ENCODE results near the gene SETBP1. TPM values are rescaled to one million over a fixed set of nuclear protein-coding genes. Genes with fewer than 3 reads are reported as not detected.

Gene SETBP1
- total RNA-seq, 1 donor from 2014 or later: 12.4 TPM

- H3K36me3 ChIP-seq (ENCODE audit: insufficient read depth, low read length): no peaks in the 10 kb centered on the region
- no peak overlapping the region for H3K4me3 ChIP-seq (ENCODE audit: insufficient read depth, low read depth, low read length)
- H3K4me3 Mint-ChIP-seq (ENCODE audit: unreplicated experiment): no peak overlapping the region
- H3K9me3 Mint-ChIP-seq (ENCODE audit: unreplicated experiment): peaks cover 3% of the 10 kb centered on the region
- no peak overlapping the region for H3K9ac ChIP-seq (ENCODE audit: low read length)
- TF ChIP-seq EZH2 (IDR thresholded peaks at IDR 0.05; ENCODE audit: insufficient read depth, low read length): no peak
- no peak for TF ChIP-seq CTCF (IDR thresholded peaks at IDR 0.05; ENCODE audit: insufficient read depth, low read depth, low read length)
- peaks cover 3% of the 10 kb centered on the region for H3K4me1 Mint-ChIP-seq (ENCODE audit: low read depth, unreplicated experiment)
- peaks cover 2% of the 10 kb centered on the region for H3K27me3 Mint-ChIP-seq (ENCODE audit: low read depth, unreplicated experiment)
- H3K4me1 ChIP-seq (ENCODE audit: insufficient read depth, low read length): peaks cover 15% of the 10 kb centered on the region
- no peaks in the 10 kb centered on the region for H3K36me3 Mint-ChIP-seq (ENCODE audit: low read depth, unreplicated experiment)
- DNase-seq (ENCODE audit: low read depth) (no peak), FAIRE-seq (no peak)
- H2AFZ ChIP-seq (ENCODE audit: low read depth, low read length): no peak overlapping the region
- H3K27ac Mint-ChIP-seq (ENCODE audit: unreplicated experiment): no peak overlapping the region
- H3K27ac ChIP-seq (ENCODE audit: low read depth, low read length): no peak overlapping the region
- no peaks in the 10 kb centered on the region for H3K9me3 ChIP-seq (ENCODE audit: insufficient read depth, low read depth, low read length)
- H4K20me1 ChIP-seq (ENCODE audit: insufficient read depth, low read length): no peaks in the 10 kb centered on the region
- peak overlapping the region; percentile 100 for H3K4me2 ChIP-seq (ENCODE audit: low read length)
- H3K79me2 ChIP-seq (ENCODE audit: insufficient read depth, low read length): peaks cover 11% of the 10 kb centered on the region
- peaks cover 9% of the 10 kb centered on the region for H3K27me3 ChIP-seq (ENCODE audit: insufficient read depth, low read length)
Observed at GRCh38 chr18:44682871-44683221, 2.2 kb downstream of the SETBP1 start.

- DNase-seq (ENCODE audit: low read depth) (no peak), FAIRE-seq (no peak)
- Histone ChIP-seq H2AFZ (ENCODE audit: low read depth, low read length) (no peak overlapping the region), H3K9ac (ENCODE audit: low read length) (no peak overlapping the region), H3K4me1 (ENCODE audit: insufficient read depth, low read length) (peaks cover 15% of the 10 kb centered on the region), H4K20me1 (ENCODE audit: insufficient read depth, low read length) (no peaks in the 10 kb centered on the region), H3K79me2 (ENCODE audit: insufficient read depth, low read length) (peaks cover 11% of the 10 kb centered on the region), H3K4me3 (ENCODE audit: insufficient read depth, low read depth, low read length) (no peak overlapping the region), H3K9me3 (ENCODE audit: insufficient read depth, low read depth, low read length) (no peaks in the 10 kb centered on the region), H3K27ac (ENCODE audit: low read depth, low read length) (no peak overlapping the region), H3K4me2 (ENCODE audit: low read length) (no peak overlapping the region), H3K27me3 (ENCODE audit: insufficient read depth, low read length) (peaks cover 9% of the 10 kb centered on the region), H3K36me3 (ENCODE audit: insufficient read depth, low read length) (no peaks in the 10 kb centered on the region)
- TF ChIP-seq CTCF (IDR thresholded peaks at IDR 0.05; ENCODE audit: insufficient read depth, low read depth, low read length): no peak
- TF ChIP-seq EZH2 (IDR thresholded peaks at IDR 0.05; ENCODE audit: insufficient read depth, low read length): no peak
- Mint-ChIP-seq H3K9me3 (ENCODE audit: unreplicated experiment) (peaks cover 3% of the 10 kb centered on the region), H3K27me3 (ENCODE audit: low read depth, unreplicated experiment) (peaks cover 2% of the 10 kb centered on the region), H3K4me1 (ENCODE audit: low read depth, unreplicated experiment) (peaks cover 2% of the 10 kb centered on the region), H3K4me3 (ENCODE audit: unreplicated experiment) (no peak overlapping the region), H3K27ac (ENCODE audit: unreplicated experiment) (no peak overlapping the region), H3K36me3 (ENCODE audit: low read depth, unreplicated experiment) (no peaks in the 10 kb centered on the region)
Observed at GRCh38 chr18:44683556-44683955, 2.9 kb downstream of the SETBP1 start.

- Mint-ChIP-seq H3K4me1 (ENCODE audit: low read depth, unreplicated experiment) (no peaks in the 10 kb centered on the region), H3K4me3 (ENCODE audit: unreplicated experiment) (no peak overlapping the region), H3K9me3 (ENCODE audit: unreplicated experiment) (peaks cover 3% of the 10 kb centered on the region), H3K27me3 (ENCODE audit: low read depth, unreplicated experiment) (peaks cover 2% of the 10 kb centered on the region), H3K27ac (ENCODE audit: unreplicated experiment) (no peak overlapping the region), H3K36me3 (ENCODE audit: low read depth, unreplicated experiment) (no peaks in the 10 kb centered on the region)
- Histone ChIP-seq H3K27ac (ENCODE audit: low read depth, low read length) (no peak overlapping the region), H3K4me3 (ENCODE audit: insufficient read depth, low read depth, low read length) (no peak overlapping the region), H3K4me1 (ENCODE audit: insufficient read depth, low read length) (peaks cover 15% of the 10 kb centered on the region), H3K9me3 (ENCODE audit: insufficient read depth, low read depth, low read length) (no peaks in the 10 kb centered on the region), H3K36me3 (ENCODE audit: insufficient read depth, low read length) (no peaks in the 10 kb centered on the region), H3K79me2 (ENCODE audit: insufficient read depth, low read length) (peaks cover 11% of the 10 kb centered on the region), H3K27me3 (ENCODE audit: insufficient read depth, low read length) (peaks cover 9% of the 10 kb centered on the region), H4K20me1 (ENCODE audit: insufficient read depth, low read length) (no peaks in the 10 kb centered on the region), H3K9ac (ENCODE audit: low read length) (no peak overlapping the region), H2AFZ (ENCODE audit: low read depth, low read length) (no peak overlapping the region), H3K4me2 (ENCODE audit: low read length) (no peak overlapping the region)
- FAIRE-seq (no peak), DNase-seq (ENCODE audit: low read depth) (no peak)
- TF ChIP-seq EZH2 (IDR thresholded peaks at IDR 0.05; ENCODE audit: insufficient read depth, low read length) (no peak), CTCF (IDR thresholded peaks at IDR 0.05; ENCODE audit: insufficient read depth, low read depth, low read length) (no peak)
Observed at GRCh38 chr18:44685296-44685695, 4.6 kb downstream of the SETBP1 start.

Measured in astrocyte (in vitro differentiated cells and primary cell).